Esophagus mucosa (tissue), 1 donor: ENCODE results near the gene ARHGEF40. TPM values are rescaled to one million over a fixed set of nuclear protein-coding genes. Genes with fewer than 3 reads are reported as not detected.

Source experiments
- ATAC-seq: fragments of 200-7000 bp; cut with Tn5 transposase; one replicate; pipeline ENCODE4 v1.9.1; 2020
- total RNA-seq: library from RNA; stranded (reverse); gene quantifications from one replicate; pipeline ENCODE4 v1.2.4, GENCODE V29; 2023
- donor health status: DM: yes; HTN: yes; CAD: no.

Gene ARHGEF40
- total RNA-seq, 1 donor from 2014 or later = 2.3 TPM

DNA sequence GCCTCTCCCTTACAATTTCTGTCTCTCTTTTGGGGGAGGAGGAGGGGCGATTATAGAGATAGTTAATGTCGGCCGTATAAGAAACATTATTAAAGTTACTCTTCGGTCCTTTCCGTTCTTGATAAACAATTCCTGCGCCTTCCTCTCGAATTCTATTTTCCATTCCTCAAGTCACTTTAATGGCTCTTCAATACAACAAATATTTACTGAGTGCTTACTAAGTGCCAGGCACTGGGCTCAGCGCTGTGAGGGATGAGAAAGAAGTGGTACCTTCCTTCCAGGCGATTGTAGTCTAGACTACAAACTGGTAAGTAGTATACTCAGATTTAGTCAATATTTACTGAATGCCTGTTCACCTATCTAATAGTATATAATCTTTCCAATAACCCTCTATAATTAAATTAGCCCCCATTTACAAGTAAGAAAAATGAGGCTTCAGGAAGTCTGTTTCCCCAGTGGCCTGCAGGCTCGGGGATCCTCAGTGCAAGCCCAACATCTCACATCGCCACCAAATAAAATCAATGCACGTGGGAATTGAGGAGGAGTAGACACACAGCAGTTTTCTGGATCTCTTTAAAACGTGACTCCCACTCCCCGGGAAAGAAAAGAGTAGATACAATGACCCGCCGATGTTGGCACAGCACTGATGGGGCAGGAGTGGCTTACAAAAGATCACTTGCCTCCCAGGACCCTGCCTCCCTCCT, 28.9 kb downstream of the ARHGEF40 start:
- no peak for ATAC-seq

DNA sequence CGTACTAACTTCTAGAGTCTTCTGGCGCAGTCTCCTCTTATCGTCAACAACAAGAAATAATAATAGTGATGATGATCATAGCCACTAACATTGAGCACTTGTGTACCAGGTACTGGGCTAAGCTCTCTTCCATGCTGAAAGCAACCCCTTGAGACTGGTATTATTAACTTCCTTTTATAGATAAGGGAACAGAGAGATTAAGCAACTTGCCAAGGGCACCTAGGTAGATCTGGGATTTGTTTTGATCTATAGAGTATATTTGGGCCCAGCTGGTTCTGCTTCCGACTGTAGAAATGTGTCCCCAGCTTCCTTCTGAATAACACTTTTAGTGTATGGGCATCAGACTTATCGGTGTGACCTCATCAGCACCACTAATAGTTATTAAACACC, 29.5 kb downstream of the ARHGEF40 start:
- ATAC-seq = no peak

DNA sequence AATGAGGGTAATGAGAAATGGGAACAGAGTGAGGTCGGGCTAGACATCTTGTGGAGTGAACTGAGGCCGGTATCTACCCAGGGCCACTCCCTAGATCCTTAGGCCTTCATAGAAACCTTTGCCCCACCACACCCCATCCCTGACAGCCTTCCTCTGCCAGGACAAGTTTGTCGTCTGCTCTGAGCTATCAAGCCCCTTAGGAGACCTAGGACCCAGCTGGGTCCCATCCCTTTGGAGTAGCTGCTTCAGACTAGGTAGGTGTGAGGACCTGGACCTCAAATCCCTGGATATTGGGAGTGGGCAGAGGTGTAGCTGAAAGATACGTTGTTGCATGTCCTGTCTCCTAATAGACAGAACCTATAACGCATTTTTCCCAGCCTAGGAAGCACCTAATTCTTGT, 30.8 kb downstream of the ARHGEF40 start, which contains the start of gene TMEM253:
Gene TMEM253, plus strand, starts transcription at position 136 of the 400 bp plus-strand sequence. CDS start 278 bp downstream, outside the sequence.
- no peak for ATAC-seq

DNA sequence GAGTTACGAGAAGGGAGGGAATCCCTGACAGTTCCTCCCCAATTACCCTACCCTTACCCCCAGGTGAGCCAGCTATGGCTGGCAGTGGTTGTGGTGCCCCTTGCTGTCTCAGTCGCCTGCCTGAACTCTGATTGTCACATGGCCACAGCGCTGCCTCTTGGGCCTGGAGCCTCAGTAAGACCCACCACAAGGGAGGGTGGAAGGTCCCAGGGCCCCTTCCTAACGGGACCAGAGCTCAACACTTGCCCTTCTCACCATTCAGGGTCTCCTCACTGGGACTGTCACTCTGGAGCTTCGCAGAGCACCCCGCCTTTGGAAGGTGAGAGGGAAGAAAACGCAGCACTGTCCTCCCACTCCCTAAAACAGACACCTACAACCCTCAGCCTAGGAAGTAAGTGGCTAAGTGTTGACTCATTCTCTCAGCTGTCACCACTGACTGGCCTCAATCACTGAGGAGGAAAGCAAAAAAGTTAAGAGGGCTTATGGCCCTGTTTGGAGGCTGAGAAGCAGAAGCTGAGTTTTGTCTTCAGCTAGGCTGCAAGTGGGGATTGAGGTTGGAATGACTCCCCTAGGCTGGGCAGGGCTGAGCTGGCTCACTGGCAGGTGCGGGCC, 31.8 kb downstream of the ARHGEF40 start:
- ATAC-seq = peak; percentile 12

DNA sequence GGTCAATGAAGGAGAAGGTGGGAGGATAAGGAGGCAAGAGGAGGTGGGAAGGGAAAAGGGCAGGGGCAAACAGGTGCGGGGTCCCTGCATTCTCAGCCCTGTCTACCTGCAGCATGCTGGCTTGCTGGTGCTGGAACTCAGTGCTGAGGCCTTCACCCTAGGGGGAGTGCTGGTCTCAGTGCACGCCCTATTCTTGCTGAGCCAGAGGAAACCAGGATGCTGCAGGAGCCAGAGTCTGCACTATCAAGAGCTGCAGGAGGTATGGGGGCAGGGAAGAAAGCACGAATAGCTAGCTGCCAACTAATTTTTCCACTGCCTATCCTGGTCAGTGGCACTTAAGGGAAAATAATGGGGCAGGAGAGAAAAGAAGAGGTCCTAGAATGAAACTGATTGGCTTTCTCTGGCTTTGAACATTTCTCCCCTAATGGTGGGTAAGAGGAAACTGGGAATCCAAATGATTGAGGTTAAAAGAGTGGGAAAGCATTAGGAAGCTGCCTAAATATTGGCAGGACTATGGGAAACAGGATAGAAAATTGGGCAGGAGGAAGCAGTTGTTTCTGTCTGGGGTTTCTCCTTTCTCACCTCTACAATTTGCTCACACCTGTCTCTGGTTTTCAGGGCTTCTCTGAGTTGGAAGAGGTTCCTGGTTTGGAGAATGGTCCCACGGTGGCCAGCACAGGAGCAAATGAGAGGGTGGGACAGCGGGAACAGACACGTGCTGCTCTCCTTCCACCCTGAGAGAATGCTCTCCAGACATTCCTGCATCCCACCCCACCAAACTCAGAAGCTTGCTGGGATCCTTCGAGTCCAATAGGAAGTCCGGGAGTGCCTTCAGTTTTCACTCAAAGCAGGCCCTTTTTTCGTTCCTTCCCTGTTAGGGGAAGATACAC, 32.7 kb downstream of the ARHGEF40 start:
- no peak for ATAC-seq

DNA sequence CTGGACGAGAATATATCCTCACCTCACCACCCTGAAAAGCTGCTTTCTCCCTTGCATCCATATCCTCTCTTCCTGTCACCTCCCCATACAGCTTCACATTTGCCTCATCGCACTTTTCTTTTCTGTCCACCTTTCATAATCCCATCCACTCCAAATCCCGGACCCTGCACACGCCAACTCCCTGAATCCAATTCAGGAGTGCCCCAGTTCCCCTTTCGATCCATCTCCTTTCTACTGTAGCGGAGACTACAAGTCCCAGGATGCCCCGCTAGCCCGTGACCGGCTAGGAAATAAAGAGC, 33.3 kb downstream of the ARHGEF40 start:
- ATAC-seq = no peak

DNA sequence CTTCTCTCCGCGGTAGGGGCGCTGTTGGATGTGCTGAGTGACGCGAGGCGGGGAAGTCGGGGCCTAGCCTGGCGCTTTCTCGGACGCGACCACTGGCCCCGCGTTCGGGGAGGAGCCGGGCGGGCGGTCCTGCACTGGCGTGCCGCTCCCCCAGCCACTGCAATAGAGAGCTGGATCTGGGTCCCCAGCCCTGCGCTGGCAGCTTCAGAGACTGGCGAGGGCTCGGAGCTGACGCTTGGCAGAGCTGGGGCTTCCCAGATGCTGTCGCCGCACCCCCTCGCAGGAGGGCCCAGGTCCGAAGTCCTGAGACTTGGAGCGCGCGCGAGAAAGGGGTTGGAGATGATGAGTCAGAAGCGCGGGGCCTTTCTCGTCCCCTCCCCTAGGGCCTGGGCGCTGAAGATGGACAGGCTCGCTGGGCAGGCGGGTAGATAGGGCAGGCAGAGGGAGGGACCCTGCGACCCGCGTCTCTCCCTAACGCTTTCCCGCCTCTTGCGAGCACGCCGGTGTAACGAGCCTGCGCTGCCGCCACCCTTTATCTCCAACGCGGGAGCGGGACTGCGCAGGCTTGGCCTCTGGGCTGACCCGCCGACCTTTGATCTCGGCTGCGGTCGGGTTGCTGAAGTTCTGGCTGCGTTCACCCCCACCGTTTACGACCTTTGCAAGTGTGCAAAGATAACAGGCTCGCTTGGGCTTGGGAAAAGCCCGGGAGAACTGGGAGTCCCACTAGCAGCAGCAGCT, 33.8 kb downstream of the ARHGEF40 start:
- peak; percentile 83 for ATAC-seq

DNA sequence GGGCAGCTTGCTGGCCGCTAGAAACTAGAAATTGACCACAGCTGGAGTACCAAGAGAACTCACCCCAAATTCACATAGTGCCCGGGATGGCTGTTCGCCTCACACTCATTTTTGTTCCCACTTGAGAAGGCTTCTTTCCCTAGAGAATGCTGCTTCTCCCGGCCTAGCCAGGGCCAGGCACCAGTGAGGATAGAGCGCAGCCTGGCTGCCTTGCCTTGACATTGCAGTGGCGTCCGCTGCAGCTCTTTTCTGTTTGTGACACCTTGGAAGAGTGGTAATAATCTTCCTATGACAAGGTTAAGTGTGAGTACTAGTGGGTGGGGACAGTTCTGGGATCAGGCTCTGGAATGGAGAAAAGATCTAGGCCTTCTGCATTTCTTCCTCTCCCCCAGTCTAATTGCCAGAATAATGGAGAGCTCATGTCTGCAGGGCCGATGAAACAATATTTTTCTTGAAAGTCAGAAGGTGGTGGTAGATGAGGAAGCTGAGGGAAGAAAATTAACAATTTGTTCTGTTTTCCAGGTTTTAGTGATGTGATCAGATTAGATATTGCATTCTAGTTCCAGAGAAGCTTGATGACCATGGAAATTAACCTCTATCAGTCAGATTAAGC, 34.5 kb downstream of the ARHGEF40 start:
- peak; percentile 67 for ATAC-seq

DNA sequence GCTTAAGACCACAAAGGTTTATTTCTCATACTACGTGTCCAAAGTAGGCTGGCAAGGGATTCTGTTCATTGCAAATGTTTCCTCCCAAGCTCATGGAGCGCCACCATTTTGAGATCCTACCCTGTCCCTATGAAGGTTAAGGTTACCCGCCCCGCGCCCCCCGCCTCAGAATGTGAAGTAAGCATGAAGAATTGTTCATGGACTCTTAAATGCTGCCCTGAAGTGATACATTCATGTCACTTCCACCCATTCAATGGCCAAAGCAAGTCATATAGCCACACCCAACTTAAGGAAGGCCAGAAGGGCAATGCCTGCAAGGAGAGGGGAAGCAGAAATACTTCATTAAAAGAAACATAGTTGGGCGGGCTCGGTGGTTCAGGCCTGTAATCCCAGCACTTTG, 35.0 kb downstream of the ARHGEF40 start:
- no peak for ATAC-seq

DNA sequence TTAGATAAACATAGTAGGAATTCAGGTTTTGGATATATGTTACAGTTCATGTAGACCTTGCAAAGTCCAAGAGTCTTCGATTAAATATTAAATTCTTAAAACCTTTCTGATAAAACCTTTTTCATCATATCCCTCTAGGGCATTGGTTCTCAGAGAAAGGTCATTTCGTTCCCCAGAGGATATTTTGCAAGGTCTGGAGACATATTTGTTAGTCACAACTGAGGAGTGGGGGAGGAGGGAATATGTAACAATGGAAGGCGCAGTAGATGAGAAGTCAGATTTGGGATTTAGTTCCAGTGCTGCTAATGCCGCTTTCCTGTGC, 36.0 kb downstream of the ARHGEF40 start:
- ATAC-seq = peak; percentile 22

DNA sequence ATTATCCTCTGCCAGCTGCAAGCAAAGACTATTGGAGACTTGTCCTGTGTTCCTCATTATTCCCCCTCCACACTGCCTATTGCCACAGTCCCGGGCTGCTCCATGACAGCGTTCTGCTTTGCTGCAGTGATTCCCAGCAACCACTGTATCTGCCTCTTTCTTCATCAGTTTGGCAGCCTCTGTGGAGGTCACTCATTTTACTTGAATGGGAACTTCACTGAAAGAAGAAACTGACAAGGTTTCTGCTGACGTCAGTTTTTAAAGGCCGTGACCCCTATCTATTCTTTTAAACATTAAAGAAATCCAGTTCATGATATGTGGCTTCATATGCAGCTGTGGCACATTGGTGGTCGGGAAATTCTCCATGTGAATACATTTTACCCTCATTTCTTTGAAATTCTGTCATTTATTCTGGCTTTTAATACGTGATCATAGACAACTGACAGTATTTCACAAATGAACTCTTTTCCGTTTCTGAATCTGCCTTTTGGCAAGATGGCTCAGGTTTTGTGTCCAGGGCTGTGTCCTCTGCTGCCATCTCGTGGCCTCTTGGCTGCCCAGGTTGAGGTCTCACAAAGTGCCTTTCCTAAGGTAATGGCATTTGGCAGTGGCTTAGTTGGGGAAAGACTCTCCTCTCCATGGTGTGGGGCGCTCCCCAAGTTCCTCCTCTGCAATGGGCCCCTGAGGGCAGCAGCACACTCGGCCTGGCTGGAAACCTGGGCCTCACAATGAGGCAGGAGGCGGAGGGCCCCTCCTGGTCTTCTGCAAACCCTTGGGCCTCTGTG, 36.6 kb downstream of the ARHGEF40 start:
- ATAC-seq = peak; percentile 23

DNA sequence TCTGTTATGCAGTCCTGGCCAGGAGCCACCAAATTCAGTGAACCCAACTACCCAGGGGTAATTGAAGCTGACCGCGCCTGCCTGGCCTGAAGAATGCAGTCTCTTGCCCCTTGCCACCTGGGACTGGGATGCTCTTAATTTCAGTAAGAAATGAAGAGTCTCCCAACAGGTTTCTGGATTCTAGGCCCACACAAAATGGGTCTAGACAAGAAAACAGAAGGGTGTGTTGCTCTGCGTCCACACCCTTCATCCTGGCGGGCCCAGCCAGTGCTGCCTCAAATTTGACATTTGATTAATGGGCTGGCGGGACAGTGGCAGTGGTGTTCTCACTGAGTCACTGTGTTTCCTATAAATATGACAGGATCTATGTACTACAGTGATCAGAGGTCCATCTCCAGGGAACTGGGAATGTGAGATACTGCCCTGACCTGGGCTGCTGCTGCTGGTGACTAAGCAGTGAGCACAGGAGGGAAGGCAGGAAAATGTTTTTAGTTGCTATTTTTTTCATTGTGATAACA, 37.2 kb downstream of the ARHGEF40 start:
- peak; percentile 48 for ATAC-seq

DNA sequence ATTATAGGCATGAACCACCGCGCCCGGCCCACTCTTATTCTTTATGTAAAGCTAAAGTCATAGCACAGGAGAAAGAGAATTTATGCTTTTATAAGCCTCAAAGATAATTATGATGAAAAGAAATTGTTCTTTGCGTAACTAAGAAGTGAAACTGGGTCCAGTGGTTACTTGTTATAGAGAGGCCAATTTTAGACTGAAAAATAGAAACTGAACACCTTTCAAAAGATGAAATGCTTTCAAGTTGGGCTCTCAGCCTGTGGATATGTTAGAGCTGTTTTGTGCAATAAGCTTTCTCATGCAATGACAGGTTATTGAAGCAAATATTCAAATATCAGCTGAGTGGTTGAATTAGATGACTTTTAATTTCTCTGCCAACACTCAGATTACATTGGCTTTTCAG, 38.7 kb downstream of the ARHGEF40 start:
- ATAC-seq = no peak

DNA sequence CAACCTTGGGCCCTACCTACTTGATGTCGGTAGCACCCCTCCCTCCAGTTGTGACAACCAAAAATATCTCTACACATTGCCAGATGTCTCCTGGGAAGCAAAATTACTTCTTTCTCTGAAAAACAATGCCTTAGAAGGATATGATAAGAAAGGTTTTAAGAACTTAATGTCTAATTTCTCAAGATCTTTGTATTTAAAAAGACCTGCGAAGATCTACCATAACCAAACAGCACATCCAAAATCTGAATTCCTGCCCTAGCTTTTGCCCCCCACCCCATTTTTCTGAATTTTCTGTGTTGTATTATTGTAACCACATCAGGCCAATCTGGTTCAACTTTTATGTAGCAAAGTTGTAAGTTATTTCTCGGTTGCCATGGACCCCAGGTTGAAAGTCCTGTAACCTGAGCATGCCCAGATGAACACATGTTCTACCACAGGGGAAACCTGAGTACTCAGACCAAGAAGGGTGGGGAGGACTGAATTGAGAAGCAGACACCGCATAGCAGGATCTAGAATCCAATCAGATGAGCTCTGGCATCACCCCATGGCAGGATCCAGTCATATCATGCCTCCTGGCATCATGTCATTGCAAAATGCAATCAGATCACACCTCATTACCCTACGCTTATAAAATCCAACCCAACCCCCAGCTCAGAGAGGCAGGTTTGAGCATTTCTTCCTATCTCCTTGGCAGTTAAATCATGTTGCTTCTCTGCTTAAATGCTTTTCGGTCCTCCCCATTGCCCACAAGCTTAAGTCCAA, 39.5 kb downstream of the ARHGEF40 start:
- peak; percentile 37 for ATAC-seq

DNA sequence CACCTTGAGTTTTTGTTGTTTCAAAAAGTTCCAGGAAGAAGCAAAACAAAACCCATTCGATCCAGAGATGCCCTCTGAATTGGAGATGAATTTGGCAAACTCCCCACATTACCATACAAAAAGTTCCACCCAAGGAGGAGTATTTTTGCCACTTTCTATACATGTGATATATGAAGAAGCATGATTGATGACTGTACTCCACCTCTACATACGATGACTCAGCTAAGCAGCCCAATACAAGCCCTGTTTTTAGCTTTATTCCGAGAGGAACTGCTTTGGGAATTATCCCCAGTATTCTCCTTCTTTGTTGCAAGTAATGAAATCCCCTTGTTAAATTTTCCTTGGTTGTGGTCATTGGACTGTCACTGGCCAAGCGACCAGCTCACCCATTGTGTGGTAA, 42.2 kb downstream of the ARHGEF40 start:
- ATAC-seq = peak; percentile 47

DNA sequence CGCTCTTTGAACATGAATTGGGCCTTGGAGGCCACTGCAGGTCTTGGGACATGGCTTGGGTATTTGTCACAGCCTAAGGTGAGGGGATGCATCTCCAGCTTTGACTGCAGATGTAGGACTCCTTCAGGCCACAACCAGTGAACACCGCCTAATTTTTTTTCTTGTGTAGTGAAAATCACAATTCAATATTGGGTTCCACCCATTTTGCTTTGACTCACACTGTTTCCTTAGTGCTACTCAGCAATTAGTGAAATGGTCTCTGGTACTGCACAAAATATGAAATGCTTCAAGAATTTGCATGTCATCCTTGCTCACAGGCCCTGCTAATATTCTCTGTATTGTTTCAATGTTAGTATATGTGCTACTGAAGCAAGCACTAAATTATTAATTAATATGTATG, 43.3 kb downstream of the ARHGEF40 start:
- no peak for ATAC-seq

DNA sequence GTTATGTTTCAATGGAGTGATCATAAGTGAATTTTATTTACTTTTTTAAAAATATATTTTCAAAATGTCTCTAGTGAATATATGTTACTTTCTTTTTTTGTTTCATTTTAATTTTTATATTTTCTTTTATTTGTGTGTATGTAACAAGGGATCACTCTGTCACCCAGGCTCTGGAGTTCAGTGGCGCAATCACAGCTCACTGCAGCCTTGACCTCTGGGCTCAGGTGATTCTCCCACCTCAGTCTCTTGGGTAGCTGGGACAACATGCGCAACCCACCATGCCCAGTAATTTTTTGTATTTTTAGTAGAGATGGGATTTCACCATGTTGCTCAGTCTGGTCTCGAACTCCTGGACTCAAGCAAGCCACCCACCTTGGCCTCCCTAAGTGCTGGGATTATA, 48.8 kb downstream of the ARHGEF40 start:
- no peak for ATAC-seq

DNA sequence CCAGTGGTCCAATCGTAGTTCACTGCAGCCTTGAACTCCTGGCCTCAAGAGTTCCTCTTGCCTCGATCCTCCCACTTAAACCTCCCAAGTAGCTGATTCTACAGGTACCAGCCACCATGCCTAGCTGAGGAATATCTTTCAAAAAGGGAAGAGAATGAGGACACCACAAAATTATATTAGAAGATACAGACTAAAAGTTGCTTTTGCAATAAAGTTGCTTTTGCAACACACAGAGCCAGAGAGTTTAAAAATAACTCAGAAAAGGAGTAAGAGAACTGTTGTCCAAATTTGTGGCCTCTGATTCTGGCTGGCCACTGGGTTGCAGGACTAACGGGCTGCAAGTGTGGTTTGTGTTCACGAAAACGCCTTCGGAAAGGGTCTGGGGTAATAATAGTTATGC, 50.6 kb downstream of the ARHGEF40 start:
- ATAC-seq = no peak

DNA sequence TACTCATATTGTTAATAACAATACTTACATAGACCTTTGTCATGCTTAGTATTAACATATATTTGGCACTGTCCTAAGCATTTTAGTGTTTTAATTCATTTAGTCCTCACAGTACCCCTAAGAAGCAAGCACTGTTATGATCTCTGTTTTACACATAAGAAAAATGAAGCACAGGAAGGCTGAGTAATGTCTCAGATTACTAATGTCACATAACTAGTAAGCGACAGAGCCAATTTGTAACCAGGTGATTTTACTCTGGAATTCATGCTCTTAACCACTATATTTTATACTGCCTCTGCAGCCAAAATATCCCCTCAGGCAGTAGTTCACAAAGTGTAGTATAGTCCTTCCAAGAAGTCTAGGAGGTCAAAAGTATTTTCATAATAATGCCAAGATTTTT, 51.0 kb downstream of the ARHGEF40 start:
- no peak for ATAC-seq

DNA sequence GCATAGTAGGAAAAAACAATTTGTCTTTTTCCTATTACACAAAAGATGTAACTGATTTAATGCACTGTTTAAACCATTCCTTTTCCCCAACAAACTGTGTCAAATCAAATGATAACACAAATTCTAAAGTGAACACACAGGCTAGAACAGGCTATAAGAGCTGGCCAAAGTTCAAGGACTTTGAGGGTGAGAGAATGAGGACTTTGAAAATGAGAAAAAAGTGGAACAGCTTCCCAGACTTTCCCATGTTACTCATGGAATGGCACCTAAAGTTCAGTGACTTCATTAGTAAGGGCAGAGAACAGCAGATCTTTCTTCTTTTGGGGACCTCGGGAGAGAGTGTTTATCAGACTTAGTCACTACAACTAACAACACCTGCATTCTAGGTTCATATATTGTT, 53.3 kb downstream of the ARHGEF40 start:
- ATAC-seq = no peak

DNA sequence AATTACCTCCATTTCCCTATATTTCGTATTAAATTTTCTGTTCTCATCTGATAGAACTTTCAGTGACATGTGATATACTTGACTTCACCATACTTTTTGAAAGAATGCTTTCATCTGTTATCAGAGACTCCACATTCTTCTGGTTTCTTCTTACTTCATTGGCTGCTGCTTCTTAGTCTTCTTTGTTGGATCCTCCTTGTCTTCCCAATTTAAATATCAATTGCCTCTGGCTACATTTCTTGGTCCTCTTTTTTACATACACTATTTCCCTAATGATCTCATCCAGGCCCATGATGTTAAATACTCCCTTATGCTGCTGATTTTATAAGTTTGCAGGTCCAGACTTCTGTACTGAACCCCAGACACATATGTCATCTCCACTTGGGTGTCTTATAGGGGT, 63.8 kb downstream of the ARHGEF40 start:
- no peak for ATAC-seq
